Gastroesophageal sphincter (tissue), 4 donors: ENCODE measurements around the gene EPHA1. TPM values are rescaled to one million over a fixed set of nuclear protein-coding genes. Genes with fewer than 3 reads are reported as not detected.

Source experiments
- ATAC-seq: fragments of 150-250 bp; one replicate; pipeline ENCODE4 v1.9.1; 2016; ENCODE audit warnings: mild to moderate bottlenecking, moderate library complexity
- H3K27ac ChIP-seq, 4 donors: fragments of 200-600 bp; sonication (generic) in 3 of 4; 1 replicate in 3 of 4; 2 replicates in 1 of 4; pipeline ENCODE4 v1.5.1; 2016 to 2019
- H3K27me3 ChIP-seq: fragments of 200-600 bp; sonication (generic); one replicate; pipeline ENCODE4 v1.5.1; 2019
- H3K36me3 ChIP-seq, 2 donors: fragments of 200-600 bp; sonication (generic); one replicate each; pipeline ENCODE4 v1.5.1; 2019; ENCODE audit warnings: control low read depth in 1 of 2
- H3K4me1 ChIP-seq, 3 donors: fragments of 200-600 bp; sonication (generic); 1 replicate in 2 of 3; 2 replicates in 1 of 3; pipeline ENCODE4 v1.5.1; 2016 to 2019; ENCODE audit warnings: control low read depth in 2 of 3
- H3K4me3 ChIP-seq, 2 donors: fragments of 200-600 bp; sonication (generic); one replicate each; pipeline ENCODE4 v1.5.1; 2019; ENCODE audit warnings: mild to moderate bottlenecking in 1 of 2, moderate library complexity in 1 of 2
- H3K9me3 ChIP-seq, 3 donors: fragments of 200-600 bp; sonication (generic); one replicate each; pipeline ENCODE4 v1.5.1; 2017 to 2019; ENCODE audit warnings: control low read depth in 2 of 3
- EP300 ChIP-seq: sonication (generic); formaldehyde crosslinking; IDR thresholded peaks from one replicate; pipeline ENCODE4 v1.6.1; 2017; ENCODE audit warnings: antibody characterized with exemption, mild to moderate bottlenecking
- POLR2A ChIP-seq, 2 donors: fragments of 450-650 bp; IDR thresholded peaks; one replicate each; pipeline ENCODE4 v1.6.1; 2017; ENCODE audit warnings: antibody characterized with exemption in 2 of 2, mild to moderate bottlenecking in 2 of 2, moderate library complexity in 1 of 2
- POLR2AphosphoS5 ChIP-seq: sonication (generic); formaldehyde crosslinking; IDR thresholded peaks from one replicate; pipeline ENCODE4 v1.6.1; 2017; ENCODE audit warnings: antibody characterized with exemption
- WGBS, 2 donors: methylation state at CpG; one replicate each; pipeline ENCODE4 v1.1.5; 2018; ENCODE audit warnings: low coverage in 1 of 2; 5-methylcytosine and 5-hydroxymethylcytosine counted together
- total RNA-seq, 4 donors: library from RNA; depleted of rRNA; stranded (reverse); fragments of >200 nt; gene quantifications; one replicate each; pipeline ENCODE4 v1.1.0, GENCODE V29; 2016
- TF ChIP-seq, protein P1 (sequence below), 4 experiments: fragments of 200-600 bp in 2 of 4; fragments of 450-650 bp in 2 of 4; sonication (generic) in 1 of 4; IDR thresholded peaks; one replicate each; pipeline ENCODE4 v1.5.1; 2017 to 2019; ENCODE audit warnings: antibody characterized with exemption in 4 of 4, mild to moderate bottlenecking in 2 of 4, moderate library complexity in 2 of 4

Gene EPHA1
- total RNA-seq, 4 donors from 2014 or later, result 0.78 to 2.5 TPM; not detected in 2

DNA sequence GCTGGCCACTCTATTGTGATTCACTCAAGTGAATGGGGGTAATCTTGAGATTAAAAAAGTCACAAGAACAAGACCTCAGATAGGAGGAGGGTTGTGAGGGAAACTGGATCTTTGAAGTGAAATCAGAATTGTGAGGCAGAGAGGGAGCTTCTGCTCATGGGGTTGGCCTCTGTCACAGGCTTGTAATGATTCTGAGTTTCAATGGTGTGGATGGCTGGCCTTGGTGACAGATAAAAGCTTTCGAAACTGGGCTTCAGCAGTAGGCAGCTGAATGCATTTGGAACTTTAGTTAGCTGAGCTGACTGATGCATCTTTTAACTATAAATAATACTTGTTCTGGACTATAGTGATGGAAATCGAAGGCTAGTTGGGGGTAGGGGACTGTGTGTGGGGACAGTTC is 46.8 kb upstream of the EPHA1 start:
- no peak for TF ChIP-seq POLR2AphosphoS5
- TF ChIP-seq, protein P1, sequence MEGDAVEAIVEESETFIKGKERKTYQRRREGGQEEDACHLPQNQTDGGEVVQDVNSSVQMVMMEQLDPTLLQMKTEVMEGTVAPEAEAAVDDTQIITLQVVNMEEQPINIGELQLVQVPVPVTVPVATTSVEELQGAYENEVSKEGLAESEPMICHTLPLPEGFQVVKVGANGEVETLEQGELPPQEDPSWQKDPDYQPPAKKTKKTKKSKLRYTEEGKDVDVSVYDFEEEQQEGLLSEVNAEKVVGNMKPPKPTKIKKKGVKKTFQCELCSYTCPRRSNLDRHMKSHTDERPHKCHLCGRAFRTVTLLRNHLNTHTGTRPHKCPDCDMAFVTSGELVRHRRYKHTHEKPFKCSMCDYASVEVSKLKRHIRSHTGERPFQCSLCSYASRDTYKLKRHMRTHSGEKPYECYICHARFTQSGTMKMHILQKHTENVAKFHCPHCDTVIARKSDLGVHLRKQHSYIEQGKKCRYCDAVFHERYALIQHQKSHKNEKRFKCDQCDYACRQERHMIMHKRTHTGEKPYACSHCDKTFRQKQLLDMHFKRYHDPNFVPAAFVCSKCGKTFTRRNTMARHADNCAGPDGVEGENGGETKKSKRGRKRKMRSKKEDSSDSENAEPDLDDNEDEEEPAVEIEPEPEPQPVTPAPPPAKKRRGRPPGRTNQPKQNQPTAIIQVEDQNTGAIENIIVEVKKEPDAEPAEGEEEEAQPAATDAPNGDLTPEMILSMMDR (IDR thresholded peaks at IDR 0.05), result no peak
- TF ChIP-seq EP300, result no peak
- no peak for TF ChIP-seq POLR2A (IDR thresholded peaks at IDR 0.05)
- no peak for ATAC-seq
- WGBS, 2 donors, result 71 to 83% methylated on average over 1 to 2 of the region's 2 CpGs

DNA sequence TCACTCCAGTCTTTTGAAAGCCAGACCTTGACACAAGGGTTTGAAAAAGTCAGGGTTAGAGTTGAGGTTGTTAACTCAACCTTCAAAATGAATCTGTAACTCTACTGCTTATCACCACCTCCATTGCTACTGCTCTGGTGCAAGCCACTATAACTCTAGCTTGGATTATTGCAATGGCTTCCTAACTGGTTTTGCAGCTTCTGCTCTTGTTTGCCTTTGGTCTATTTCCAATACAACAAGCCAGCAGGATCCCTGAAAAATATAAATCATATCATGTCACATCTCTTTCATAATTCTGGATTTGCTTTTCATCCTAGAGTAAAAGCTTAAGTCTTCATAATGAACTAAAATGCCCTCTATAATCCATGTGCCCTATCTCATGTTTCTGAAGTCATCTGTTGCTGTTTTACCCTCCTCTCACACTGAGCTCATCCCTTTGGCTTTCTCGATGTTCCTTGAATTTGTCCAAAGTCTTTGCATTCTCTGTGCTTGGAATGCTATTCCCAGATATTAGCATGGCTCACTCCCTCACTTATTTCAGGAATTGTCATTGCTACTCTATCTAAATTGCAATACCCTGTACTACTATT is 45.5 kb upstream of the EPHA1 start:
- Histone ChIP-seq H3K4me3 (no peak overlapping the region), H3K27me3 (no peaks in the 10 kb centered on the region), H3K27ac (no peak overlapping the region), H3K36me3 (no peaks in the 10 kb centered on the region), H3K9me3 (no peaks in the 10 kb centered on the region), H3K4me1 (no peaks in the 10 kb centered on the region)
- TF ChIP-seq EP300 (no peak), POLR2A (IDR thresholded peaks at IDR 0.05) (no peak), POLR2AphosphoS5 (no peak)
- TF ChIP-seq, protein P1 (IDR thresholded peaks at IDR 0.05), result no peak
- 43 to 90% methylated on average over 1 of the region's 1 CpG for WGBS, 2 donors
- peak; percentile 31 for ATAC-seq

More for the DNA sequence above, 46.8 kb upstream of the EPHA1 start:
- Histone ChIP-seq H3K27ac (no peak overlapping the region), H3K4me3 (no peak overlapping the region), H3K27me3 (no peaks in the 10 kb centered on the region), H3K36me3 (no peaks in the 10 kb centered on the region), H3K9me3 (no peaks in the 10 kb centered on the region), H3K4me1 (no peaks in the 10 kb centered on the region)

DNA sequence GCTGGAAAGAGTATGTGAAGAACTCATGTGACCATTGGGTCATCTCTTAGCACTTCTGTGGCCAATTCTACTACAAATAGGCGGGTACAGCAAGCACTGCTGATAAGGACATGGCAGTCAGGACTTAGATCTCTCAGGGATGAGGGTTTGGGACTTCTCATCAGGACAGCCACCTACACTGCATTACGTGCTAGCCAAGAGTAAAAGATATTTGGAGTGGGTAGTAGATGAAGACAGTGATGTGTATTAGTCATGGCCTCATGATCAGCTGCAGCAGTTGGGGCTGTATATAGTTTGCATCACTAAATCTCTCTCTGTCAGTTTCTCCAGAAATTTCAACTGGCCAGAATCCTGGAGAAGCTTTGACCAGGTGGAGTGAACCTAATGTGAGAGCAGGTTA is 43.8 kb upstream of the EPHA1 start:
- H3K9me3 ChIP-seq, result no peaks in the 10 kb centered on the region
- no peak for ATAC-seq
- H3K27ac ChIP-seq, result no peak overlapping the region
- H3K4me1 ChIP-seq, result no peaks in the 10 kb centered on the region
- H3K36me3 ChIP-seq, result no peaks in the 10 kb centered on the region
- no peak overlapping the region for H3K4me3 ChIP-seq
- no peak for TF ChIP-seq POLR2AphosphoS5
- TF ChIP-seq, protein P1 (IDR thresholded peaks at IDR 0.05), result no peak
- TF ChIP-seq POLR2A (IDR thresholded peaks at IDR 0.05), result no peak
- TF ChIP-seq EP300, result no peak
- H3K27me3 ChIP-seq, result no peaks in the 10 kb centered on the region
- 62 to 100% methylated on average over 1 to 2 of the region's 2 CpGs for WGBS, 2 donors

DNA sequence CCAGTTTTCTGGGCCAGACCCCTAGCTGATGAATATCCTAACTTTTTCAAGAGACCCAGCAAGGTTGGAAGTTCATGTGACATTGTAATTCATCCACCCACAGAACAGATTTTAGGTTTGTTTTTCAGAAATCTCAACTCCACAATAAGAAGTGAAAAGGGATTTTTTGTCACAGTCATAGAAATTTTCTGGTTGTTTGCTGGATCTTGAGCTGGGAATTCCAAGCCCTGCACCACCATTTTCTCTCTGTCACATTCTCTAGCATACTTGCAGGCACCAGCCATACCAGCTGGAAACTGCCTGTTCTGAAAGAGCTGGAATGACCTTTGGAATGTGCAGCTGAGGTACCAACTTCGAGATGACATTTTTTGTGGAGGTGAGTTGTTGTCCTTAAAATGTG is 43.1 kb upstream of the EPHA1 start:
- ATAC-seq, result no peak

DNA sequence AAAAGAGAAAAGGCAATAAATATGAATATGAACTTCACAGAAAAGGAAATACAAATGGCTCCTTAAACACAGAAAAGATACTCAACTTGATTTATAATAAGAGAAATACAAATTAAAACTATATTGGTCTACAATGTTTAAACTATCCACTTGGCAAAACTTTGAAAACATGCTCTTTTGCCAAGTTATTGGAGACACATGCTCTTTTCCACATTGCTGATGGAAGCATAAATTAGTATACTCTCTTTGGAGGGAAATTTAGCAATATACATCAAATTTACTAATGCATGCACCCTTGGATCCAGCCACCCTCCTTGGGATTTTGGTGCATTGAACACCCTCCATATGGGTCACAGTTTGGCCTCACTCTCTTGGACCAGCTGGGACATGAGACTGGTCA is 42.5 kb upstream of the EPHA1 start:
- ATAC-seq, result no peak
- TF ChIP-seq EP300, result no peak
- TF ChIP-seq, protein P1 (IDR thresholded peaks at IDR 0.05), result no peak
- TF ChIP-seq POLR2A (IDR thresholded peaks at IDR 0.05), result no peak
- TF ChIP-seq POLR2AphosphoS5, result no peak
- Histone ChIP-seq H3K4me1 (no peaks in the 10 kb centered on the region), H3K9me3 (no peaks in the 10 kb centered on the region), H3K27ac (no peak overlapping the region), H3K4me3 (no peak overlapping the region), H3K27me3 (peaks cover 5% of the 10 kb centered on the region), H3K36me3 (no peaks in the 10 kb centered on the region)

More for the DNA sequence above, 43.1 kb upstream of the EPHA1 start:
- WGBS, 2 donors, result 57% methylated on average over 1 of the region's 1 CpG; no CpG with 5 or more reads in 1 of the 2 donors
- Histone ChIP-seq H3K9me3 (no peaks in the 10 kb centered on the region), H3K27ac (no peak overlapping the region), H3K27me3 (peaks cover 5% of the 10 kb centered on the region), H3K4me3 (no peak overlapping the region), H3K36me3 (no peaks in the 10 kb centered on the region), H3K4me1 (no peaks in the 10 kb centered on the region)
- TF ChIP-seq, protein P1 (IDR thresholded peaks at IDR 0.05), result no peak
- TF ChIP-seq POLR2AphosphoS5 (no peak), POLR2A (IDR thresholded peaks at IDR 0.05) (no peak), EP300 (no peak)
